ENCODE data around the gene TMEM269.

Gene TMEM269

GRCh38 chr1:42753070-42753469 is 31.7 kb upstream of the TMEM269 start:
- Histone ChIP-seq H2BK12ac (ENCODE audit: low read length) (no peak overlapping the region), H2AK5ac (ENCODE audit: low read depth, low read length) (no peak overlapping the region), H3K18ac (ENCODE audit: low read length) (no peak overlapping the region), H3K23ac (ENCODE audit: low read depth, low read length, poor library complexity) (no peak overlapping the region), H2AFZ (ENCODE audit: low read length) (no peak overlapping the region), H3K4me1 (ENCODE audit: control insufficient read depth in 2 of 2, insufficient read depth in 1 of 2, low read depth in 1 of 2, low read length in 2 of 2) (no peaks in the 10 kb centered on the region), H2BK5ac (ENCODE audit: low read length) (no peak overlapping the region), H4K8ac (ENCODE audit: low read depth, low read length) (no peak overlapping the region), H3K14ac (ENCODE audit: low read length) (no peak overlapping the region), H3K4ac (ENCODE audit: low read length) (no peak overlapping the region), H2BK15ac (ENCODE audit: low read length) (no peak overlapping the region), H3K27ac (replicated peaks; ENCODE audit: low read length) (no peak overlapping the region), H3K4me2 (ENCODE audit: insufficient read depth, low read length, poor library complexity, severe bottlenecking) (no peak overlapping the region), H3K27me3 (ENCODE audit: control insufficient read depth in 3 of 3, insufficient read depth in 3 of 3, low read depth in 1 of 3, low read length in 3 of 3) (no peaks in the 10 kb centered on the region), H2BK120ac (ENCODE audit: low read depth, low read length) (no peak overlapping the region), H3K79me1 (ENCODE audit: low read depth, low read length) (no peaks in the 10 kb centered on the region), H3K9me3 (replicated peaks in 1 of 2; ENCODE audit: control insufficient read depth in 2 of 2, insufficient read depth in 1 of 2, low read depth in 1 of 2, low read length in 2 of 2) (peaks cover 11 to 12% of the 10 kb centered on the region in 2 donors), H3K4me3 (ENCODE audit: low read length in 2 of 2) (no peak overlapping the region), H3K36me3 (replicated peaks in 1 of 2; ENCODE audit: control insufficient read depth in 2 of 2, insufficient read depth in 2 of 2, low read length in 2 of 2) (peaks cover 66 to 88% of the 10 kb centered on the region in 2 donors), H4K91ac (ENCODE audit: low read depth, low read length, poor library complexity) (no peak overlapping the region), H3K9ac (ENCODE audit: low read depth, low read length, poor library complexity) (no peak overlapping the region)
- no CpG with 5 or more reads among the region's 1 CpG for WGBS, 2 donors (ENCODE audit: extremely low coverage in 2 of 2, insufficient read length in 2 of 2, insufficient replicate concordance in 1 of 2)
- no peak for DNase-seq (ENCODE audit: low spot score)

GRCh38 chr1:42756956-42757891 is 27.6 kb upstream of the TMEM269 start:
- no peak overlapping the region for H3K4ac ChIP-seq (ENCODE audit: low read length)
- no peak overlapping the region for H2AK5ac ChIP-seq (ENCODE audit: low read depth, low read length)
- DNase-seq (ENCODE audit: low spot score), result peak; percentile 43
- WGBS, 2 donors (ENCODE audit: extremely low coverage in 2 of 2, insufficient read length in 2 of 2, insufficient replicate concordance in 1 of 2), result no CpG with 5 or more reads among the region's 17 CpGs
- H3K79me1 ChIP-seq (ENCODE audit: low read depth, low read length), result no peaks in the 10 kb centered on the region
- peaks cover 3 to 5% of the 10 kb centered on the region in 2 donors for H3K9me3 ChIP-seq (replicated peaks in 1 of 2; ENCODE audit: control insufficient read depth in 2 of 2, insufficient read depth in 1 of 2, low read depth in 1 of 2, low read length in 2 of 2)
- peak overlapping the region; percentile 55 for H2AFZ ChIP-seq (ENCODE audit: low read length)
- no peak overlapping the region for H2BK5ac ChIP-seq (ENCODE audit: low read length)
- H3K9ac ChIP-seq (ENCODE audit: low read depth, low read length, poor library complexity), result no peak overlapping the region
- H2BK15ac ChIP-seq (ENCODE audit: low read length), result no peak overlapping the region
- no peak overlapping the region for H4K8ac ChIP-seq (ENCODE audit: low read depth, low read length)
- no peak overlapping the region for H4K91ac ChIP-seq (ENCODE audit: low read depth, low read length, poor library complexity)
- H2BK120ac ChIP-seq (ENCODE audit: low read depth, low read length), result no peak overlapping the region
- no peak overlapping the region for H3K23ac ChIP-seq (ENCODE audit: low read depth, low read length, poor library complexity)
- peaks cover 49 to 92% of the 10 kb centered on the region in 2 donors for H3K36me3 ChIP-seq (replicated peaks in 1 of 2; ENCODE audit: control insufficient read depth in 2 of 2, insufficient read depth in 2 of 2, low read length in 2 of 2)
- no peak overlapping the region for H2BK12ac ChIP-seq (ENCODE audit: low read length)
- no peak overlapping the region for H3K18ac ChIP-seq (ENCODE audit: low read length)
- H3K4me3 ChIP-seq (ENCODE audit: low read length in 2 of 2), result no peak overlapping the region
- H3K4me1 ChIP-seq (ENCODE audit: control insufficient read depth in 2 of 2, insufficient read depth in 1 of 2, low read depth in 1 of 2, low read length in 2 of 2), result no peaks in the 10 kb centered on the region
- H3K14ac ChIP-seq (ENCODE audit: low read length), result no peak overlapping the region
- no peaks in the 10 kb centered on the region for H3K27me3 ChIP-seq (ENCODE audit: control insufficient read depth in 3 of 3, insufficient read depth in 3 of 3, low read depth in 1 of 3, low read length in 3 of 3)
- no peak overlapping the region for H3K27ac ChIP-seq (replicated peaks; ENCODE audit: low read length)
- H3K4me2 ChIP-seq (ENCODE audit: insufficient read depth, low read length, poor library complexity, severe bottlenecking), result no peak overlapping the region

- Histone ChIP-seq H3K23ac (ENCODE audit: low read depth, low read length, poor library complexity) (no peak overlapping the region), H2BK12ac (ENCODE audit: low read length) (no peak overlapping the region), H3K36me3 (replicated peaks in 1 of 2; ENCODE audit: control insufficient read depth in 2 of 2, insufficient read depth in 2 of 2, low read length in 2 of 2) (peaks cover 45 to 92% of the 10 kb centered on the region in 2 donors), H2BK5ac (ENCODE audit: low read length) (no peak overlapping the region), H3K4me3 (ENCODE audit: low read length in 2 of 2) (no peak overlapping the region), H2AFZ (ENCODE audit: low read length) (no peak overlapping the region), H3K9me3 (replicated peaks in 1 of 2; ENCODE audit: control insufficient read depth in 2 of 2, insufficient read depth in 1 of 2, low read depth in 1 of 2, low read length in 2 of 2) (no peaks in the 10 kb centered on the region), H3K4me2 (ENCODE audit: insufficient read depth, low read length, poor library complexity, severe bottlenecking) (no peak overlapping the region), H3K18ac (ENCODE audit: low read length) (no peak overlapping the region), H4K8ac (ENCODE audit: low read depth, low read length) (no peak overlapping the region), H2AK5ac (ENCODE audit: low read depth, low read length) (no peak overlapping the region), H3K79me1 (ENCODE audit: low read depth, low read length) (no peaks in the 10 kb centered on the region), H3K4me1 (ENCODE audit: control insufficient read depth in 2 of 2, insufficient read depth in 1 of 2, low read depth in 1 of 2, low read length in 2 of 2) (no peaks in the 10 kb centered on the region), H3K27ac (replicated peaks; ENCODE audit: low read length) (no peak overlapping the region), H4K91ac (ENCODE audit: low read depth, low read length, poor library complexity) (no peak overlapping the region), H3K9ac (ENCODE audit: low read depth, low read length, poor library complexity) (no peak overlapping the region), H3K4ac (ENCODE audit: low read length) (no peak overlapping the region), H3K27me3 (ENCODE audit: control insufficient read depth in 3 of 3, insufficient read depth in 3 of 3, low read depth in 1 of 3, low read length in 3 of 3) (no peaks in the 10 kb centered on the region), H3K14ac (ENCODE audit: low read length) (no peak overlapping the region), H2BK15ac (ENCODE audit: low read length) (no peak overlapping the region), H2BK120ac (ENCODE audit: low read depth, low read length) (no peak overlapping the region)
- no peak for DNase-seq (ENCODE audit: low spot score)
These were observed 26.9 kb upstream of the TMEM269 start for GRCh38 chr1:42757892-42758275.

GRCh38 chr1:42758641-42759040 is 26.1 kb upstream of the TMEM269 start:
- H3K9ac ChIP-seq (ENCODE audit: low read depth, low read length, poor library complexity), result no peak overlapping the region
- DNase-seq (ENCODE audit: low spot score), result no peak
- no peak overlapping the region for H2BK15ac ChIP-seq (ENCODE audit: low read length)

More at GRCh38 chr1:42758641-42759040, 26.1 kb upstream of the TMEM269 start:
- WGBS, 2 donors (ENCODE audit: extremely low coverage in 2 of 2, insufficient read length in 2 of 2, insufficient replicate concordance in 1 of 2), result no CpG with 5 or more reads among the region's 3 CpGs
- H2AK5ac ChIP-seq (ENCODE audit: low read depth, low read length), result no peak overlapping the region
- H3K23ac ChIP-seq (ENCODE audit: low read depth, low read length, poor library complexity), result no peak overlapping the region
- no peaks in the 10 kb centered on the region for H3K27me3 ChIP-seq (ENCODE audit: control insufficient read depth in 3 of 3, insufficient read depth in 3 of 3, low read depth in 1 of 3, low read length in 3 of 3)
- H3K4ac ChIP-seq (ENCODE audit: low read length), result no peak overlapping the region
- H2BK120ac ChIP-seq (ENCODE audit: low read depth, low read length), result no peak overlapping the region
- H2BK5ac ChIP-seq (ENCODE audit: low read length), result no peak overlapping the region
- no peak overlapping the region for H3K4me3 ChIP-seq (ENCODE audit: low read length in 2 of 2)
- no peak overlapping the region for H2AFZ ChIP-seq (ENCODE audit: low read length)
- H3K27ac ChIP-seq (replicated peaks; ENCODE audit: low read length), result no peak overlapping the region
- H3K9me3 ChIP-seq (replicated peaks in 1 of 2; ENCODE audit: control insufficient read depth in 2 of 2, insufficient read depth in 1 of 2, low read depth in 1 of 2, low read length in 2 of 2), result no peaks in the 10 kb centered on the region
- H4K91ac ChIP-seq (ENCODE audit: low read depth, low read length, poor library complexity), result no peak overlapping the region
- H3K4me1 ChIP-seq (ENCODE audit: control insufficient read depth in 2 of 2, insufficient read depth in 1 of 2, low read depth in 1 of 2, low read length in 2 of 2), result no peaks in the 10 kb centered on the region
- no peak overlapping the region for H3K18ac ChIP-seq (ENCODE audit: low read length)
- no peak overlapping the region for H4K8ac ChIP-seq (ENCODE audit: low read depth, low read length)
- no peak overlapping the region for H3K4me2 ChIP-seq (ENCODE audit: insufficient read depth, low read length, poor library complexity, severe bottlenecking)
- no peak overlapping the region for H2BK12ac ChIP-seq (ENCODE audit: low read length)
- H3K14ac ChIP-seq (ENCODE audit: low read length), result no peak overlapping the region
- no peaks in the 10 kb centered on the region for H3K79me1 ChIP-seq (ENCODE audit: low read depth, low read length)
- H3K36me3 ChIP-seq (replicated peaks in 1 of 2; ENCODE audit: control insufficient read depth in 2 of 2, insufficient read depth in 2 of 2, low read length in 2 of 2), result peaks cover 43 to 85% of the 10 kb centered on the region in 2 donors
